ENCODE data around the gene UTS2B. TPM values are rescaled to one million over a fixed set of nuclear protein-coding genes. Genes with fewer than 3 reads are reported as not detected.
"Not testable (repeated sequence)": the region's sequence is repeated elsewhere in the genome, so short reads cannot be mapped to it uniquely, and the experiment has no call there.

UTS2B gene
- total and polyA plus RNA-seq, 4 donors: 0.15 to 2.8 (median 0.60) TPM

GRCh38 chr3:191290311-191291025 is 39.9 kb downstream of the UTS2B start:
- H3K27ac ChIP-seq (ENCODE audit: low read depth in 1 of 2, low read length in 2 of 2): no peak overlapping the region
- ATAC-seq (ENCODE audit: low FRiP score): no peak

GRCh38 chr3:191283400-191283799 is 46.9 kb downstream of the UTS2B start:
- Histone ChIP-seq H3K36me3 (ENCODE audit: control insufficient read depth in 1 of 2, insufficient read depth in 2 of 2, low read length in 1 of 2) (no peaks in the 10 kb centered on the region), H3K27me3 (ENCODE audit: control insufficient read depth in 1 of 2, insufficient read depth in 2 of 2, low read length in 1 of 2) (no peaks in the 10 kb centered on the region), H3K9me3 (ENCODE audit: control insufficient read depth, low read length) (no peaks in the 10 kb centered on the region), H3K4me1 (ENCODE audit: control insufficient read depth in 1 of 2, insufficient read depth in 2 of 2, low read length in 2 of 2) (no peaks in the 10 kb centered on the region), H3K4me3 (ENCODE audit: low read length in 2 of 2) (no peak overlapping the region), H3K27ac (ENCODE audit: low read depth in 1 of 2, low read length in 2 of 2) (no peak overlapping the region)
- WGBS, 2 donors: 85 to 93% methylated on average over 2 of the region's 2 CpGs
- DNase-seq (no peak), ATAC-seq (ENCODE audit: low FRiP score) (no peak)
- intact Hi-C loops (cut with DNase I): no loop called here

More at GRCh38 chr3:191290311-191291025, 39.9 kb downstream of the UTS2B start:
- intact Hi-C loops (cut with DNase I): no loop called here
- H3K9me3 ChIP-seq (ENCODE audit: control insufficient read depth, low read length): no peaks in the 10 kb centered on the region
- DNase-seq: no peak
- no peaks in the 10 kb centered on the region for H3K36me3 ChIP-seq (ENCODE audit: control insufficient read depth in 1 of 2, insufficient read depth in 2 of 2, low read length in 1 of 2)
- no peak overlapping the region for H3K4me3 ChIP-seq (ENCODE audit: low read length in 2 of 2)
- WGBS, 2 donors: 79 to 84% methylated on average over 4 of the region's 4 CpGs
- no peaks in the 10 kb centered on the region for H3K27me3 ChIP-seq (ENCODE audit: control insufficient read depth in 1 of 2, insufficient read depth in 2 of 2, low read length in 1 of 2)
- H3K4me1 ChIP-seq (ENCODE audit: control insufficient read depth in 1 of 2, insufficient read depth in 2 of 2, low read length in 2 of 2): no peaks in the 10 kb centered on the region

- Histone ChIP-seq H3K4me1 (ENCODE audit: control insufficient read depth in 1 of 2, insufficient read depth in 2 of 2, low read length in 2 of 2) (no peaks in the 10 kb centered on the region), H3K27me3 (ENCODE audit: control insufficient read depth in 1 of 2, insufficient read depth in 2 of 2, low read length in 1 of 2) (no peaks in the 10 kb centered on the region), H3K4me3 (ENCODE audit: low read length in 2 of 2) (no peak overlapping the region), H3K36me3 (ENCODE audit: control insufficient read depth in 1 of 2, insufficient read depth in 2 of 2, low read length in 1 of 2) (no peaks in the 10 kb centered on the region), H3K9me3 (ENCODE audit: control insufficient read depth, low read length) (no peaks in the 10 kb centered on the region), H3K27ac (ENCODE audit: low read depth in 1 of 2, low read length in 2 of 2) (no peak overlapping the region)
- ATAC-seq (ENCODE audit: low FRiP score) (no peak), DNase-seq (no peak)
- intact Hi-C loops (cut with DNase I): no loop called here
- 52 to 57% methylated on average over 4 of the region's 4 CpGs for WGBS, 2 donors
Measured at GRCh38 chr3:191282251-191283185, 47.8 kb downstream of the UTS2B start.

GRCh38 chr3:191280882-191281281 is 49.4 kb downstream of the UTS2B start:
- H3K27ac ChIP-seq (ENCODE audit: low read depth in 1 of 2, low read length in 2 of 2): no peak overlapping the region
- ATAC-seq (ENCODE audit: low FRiP score) (no peak), DNase-seq (no peak)
- H3K4me1 ChIP-seq (ENCODE audit: control insufficient read depth in 1 of 2, insufficient read depth in 2 of 2, low read length in 2 of 2): no peaks in the 10 kb centered on the region
- intact Hi-C loops (cut with DNase I): no loop called here
- no peak overlapping the region for H3K4me3 ChIP-seq (ENCODE audit: low read length in 2 of 2)
- H3K27me3 ChIP-seq (ENCODE audit: control insufficient read depth in 1 of 2, insufficient read depth in 2 of 2, low read length in 1 of 2): no peaks in the 10 kb centered on the region
- H3K36me3 ChIP-seq (ENCODE audit: control insufficient read depth in 1 of 2, insufficient read depth in 2 of 2, low read length in 1 of 2): no peaks in the 10 kb centered on the region
- H3K9me3 ChIP-seq (ENCODE audit: control insufficient read depth, low read length): no peaks in the 10 kb centered on the region

GRCh38 chr3:191280111-191280510 is 50.2 kb downstream of the UTS2B start:
- Histone ChIP-seq H3K9me3 (ENCODE audit: control insufficient read depth, low read length) (no peaks in the 10 kb centered on the region), H3K27ac (ENCODE audit: low read depth in 1 of 2, low read length in 2 of 2) (no peak overlapping the region), H3K27me3 (ENCODE audit: control insufficient read depth in 1 of 2, insufficient read depth in 2 of 2, low read length in 1 of 2) (no peaks in the 10 kb centered on the region), H3K36me3 (ENCODE audit: control insufficient read depth in 1 of 2, insufficient read depth in 2 of 2, low read length in 1 of 2) (no peaks in the 10 kb centered on the region), H3K4me1 (ENCODE audit: control insufficient read depth in 1 of 2, insufficient read depth in 2 of 2, low read length in 2 of 2) (no peaks in the 10 kb centered on the region), H3K4me3 (ENCODE audit: low read length in 2 of 2) (no peak overlapping the region)
- ATAC-seq (ENCODE audit: low FRiP score) (no peak), DNase-seq (no peak)
- intact Hi-C loops (cut with DNase I): no loop called here
- 37 to 46% methylated on average over 1 of the region's 1 CpG for WGBS, 2 donors

- Histone ChIP-seq H3K27me3 (ENCODE audit: control insufficient read depth in 1 of 2, insufficient read depth in 2 of 2, low read length in 1 of 2) (no peaks in the 10 kb centered on the region), H3K9me3 (ENCODE audit: control insufficient read depth, low read length) (no peaks in the 10 kb centered on the region), H3K27ac (ENCODE audit: low read depth in 1 of 2, low read length in 2 of 2) (no peak overlapping the region), H3K36me3 (ENCODE audit: control insufficient read depth in 1 of 2, insufficient read depth in 2 of 2, low read length in 1 of 2) (no peaks in the 10 kb centered on the region), H3K4me3 (ENCODE audit: low read length in 2 of 2) (no peak overlapping the region), H3K4me1 (ENCODE audit: control insufficient read depth in 1 of 2, insufficient read depth in 2 of 2, low read length in 2 of 2) (no peaks in the 10 kb centered on the region)
- ATAC-seq (ENCODE audit: low FRiP score) (no peak), DNase-seq (no peak)
- intact Hi-C loops (cut with DNase I): no loop called here
Measured at GRCh38 chr3:191275751-191276150, 54.6 kb downstream of the UTS2B start.

GRCh38 chr3:191275244-191275643 is 55.1 kb downstream of the UTS2B start:
- ATAC-seq (ENCODE audit: low FRiP score); H3K4me3 ChIP-seq (ENCODE audit: low read length in 2 of 2); H3K36me3 ChIP-seq (ENCODE audit: control insufficient read depth in 1 of 2, insufficient read depth in 2 of 2, low read length in 1 of 2); H3K27me3 ChIP-seq (ENCODE audit: control insufficient read depth in 1 of 2, insufficient read depth in 2 of 2, low read length in 1 of 2); H3K9me3 ChIP-seq (ENCODE audit: control insufficient read depth, low read length); DNase-seq; H3K4me1 ChIP-seq (ENCODE audit: control insufficient read depth in 1 of 2, insufficient read depth in 2 of 2, low read length in 2 of 2); intact Hi-C loops (cut with DNase I); H3K27ac ChIP-seq (ENCODE audit: low read depth in 1 of 2, low read length in 2 of 2): not testable (repeated sequence)
- 92 to 94% methylated on average over 14 of the region's 14 CpGs for WGBS, 2 donors

GRCh38 chr3:191269289-191270085 is 60.8 kb downstream of the UTS2B start:
- Histone ChIP-seq H3K36me3 (ENCODE audit: control insufficient read depth in 1 of 2, insufficient read depth in 2 of 2, low read length in 1 of 2) (no peaks in the 10 kb centered on the region), H3K27ac (ENCODE audit: low read depth in 1 of 2, low read length in 2 of 2) (no peak overlapping the region), H3K27me3 (ENCODE audit: control insufficient read depth in 1 of 2, insufficient read depth in 2 of 2, low read length in 1 of 2) (no peaks in the 10 kb centered on the region), H3K4me1 (ENCODE audit: control insufficient read depth in 1 of 2, insufficient read depth in 2 of 2, low read length in 2 of 2) (no peaks in the 10 kb centered on the region), H3K4me3 (ENCODE audit: low read length in 2 of 2) (no peak overlapping the region), H3K9me3 (ENCODE audit: control insufficient read depth, low read length) (no peaks in the 10 kb centered on the region)
- WGBS, 2 donors: 49 to 50% methylated on average over 5 of the region's 5 CpGs
- intact Hi-C loops (cut with DNase I): no loop called here
- DNase-seq (no peak), ATAC-seq (ENCODE audit: low FRiP score) (no peak)
